Activated T-helper 2 cell treated with anti-CD3 and anti-CD28 coated beads, Interferon-gamma antibody, Interleukin-2, Interleukin-4, amounts not matched to agents 10 μg/mL and 5 μg/mL and 100 μg/mL, durations not matched to agents 14 hours and 24 hours and 36 hours (primary cell): ENCODE measurements around the gene TMEM18. TPM values are rescaled to one million over a fixed set of nuclear protein-coding genes. Genes with fewer than 3 reads are reported as not detected.
"Not testable (repeated sequence)": the region's sequence is repeated elsewhere in the genome, so short reads cannot be mapped to it uniquely, and the experiment has no call there.

ENCODE experiments used
- DNase-seq: peaks from one replicate; pipeline ENCODE4 v3.0.0; 2021; ENCODE audit warnings: low spot score
- H3K27ac Mint-ChIP-seq: one replicate; pipeline ENCODE4 v1.8.0; 2021; ENCODE audit warnings: mixed read lengths
- H3K27me3 Mint-ChIP-seq: one replicate; pipeline ENCODE4 v1.8.0; 2021; ENCODE audit warnings: low read depth, mixed read lengths
- H3K36me3 Mint-ChIP-seq: one replicate; pipeline ENCODE4 v1.8.0; 2021; ENCODE audit warnings: low read depth, mixed read lengths
- H3K4me1 Mint-ChIP-seq: one replicate; pipeline ENCODE4 v1.8.0; 2021; ENCODE audit warnings: low read depth, mixed read lengths
- H3K4me3 Mint-ChIP-seq: one replicate; pipeline ENCODE4 v1.8.0; 2021; ENCODE audit warnings: low read depth, mild to moderate bottlenecking, moderate library complexity, mixed read lengths
- H3K9me3 Mint-ChIP-seq: one replicate; pipeline ENCODE4 v1.8.0; 2021; ENCODE audit warnings: mixed read lengths
- intact Hi-C: fragments of 100-400 bp; cut with micrococcal nuclease; formaldehyde crosslinking; loops from one replicate; pipeline ENCODE4 v1.15.1; 2023
- total RNA-seq: library from RNA; stranded (reverse); gene quantifications from 2 replicates; pipeline ENCODE4 v1.2.3, GENCODE V29; 2022

TMEM18 gene
- total RNA-seq, 1 donor from 2014 or later = 26.3 TPM

GRCh38 chr2:689877-690510 is 12.8 kb upstream of the TMEM18 start:
- intact Hi-C loops = no loop called here
- no peak for DNase-seq
- no peak overlapping the region for H3K27ac Mint-ChIP-seq
- H3K36me3 Mint-ChIP-seq = peaks cover 5% of the 10 kb centered on the region
- peaks cover 6% of the 10 kb centered on the region for H3K4me1 Mint-ChIP-seq
- H3K27me3 Mint-ChIP-seq = peaks cover 14% of the 10 kb centered on the region
- peaks cover 16% of the 10 kb centered on the region for H3K9me3 Mint-ChIP-seq
- no peak overlapping the region for H3K4me3 Mint-ChIP-seq

DNA sequence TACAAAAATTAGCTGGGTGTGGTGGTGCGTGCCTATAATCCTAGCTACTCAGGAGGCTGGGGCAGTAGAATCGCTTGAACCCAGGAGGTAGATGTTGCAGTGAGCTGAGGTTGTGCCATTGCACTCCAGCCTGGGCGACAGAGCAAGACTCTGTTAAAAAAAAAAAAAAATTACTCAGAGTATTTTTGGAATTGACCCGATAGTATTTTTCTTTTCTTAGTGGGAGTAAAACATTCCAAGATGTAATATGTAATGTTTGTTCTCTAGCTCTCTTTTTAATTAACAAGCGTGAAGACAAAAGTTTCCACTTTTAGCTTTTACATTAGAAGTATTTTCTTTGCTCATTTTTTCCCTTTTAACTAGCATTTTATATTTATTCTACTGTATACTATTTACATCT is 12.0 kb upstream of the TMEM18 start:
- no peak overlapping the region for H3K27ac Mint-ChIP-seq
- H3K4me3 Mint-ChIP-seq = no peak overlapping the region
- intact Hi-C loops = no loop called here
- DNase-seq = no peak
- peaks cover 24% of the 10 kb centered on the region for H3K9me3 Mint-ChIP-seq
- H3K27me3 Mint-ChIP-seq = peaks cover 12% of the 10 kb centered on the region
- peaks cover 6% of the 10 kb centered on the region for H3K4me1 Mint-ChIP-seq
- H3K36me3 Mint-ChIP-seq = peaks cover 9% of the 10 kb centered on the region

GRCh38 chr2:688504-689076 is 11.4 kb upstream of the TMEM18 start:
- peaks cover 12% of the 10 kb centered on the region for H3K36me3 Mint-ChIP-seq
- no peak overlapping the region for H3K4me3 Mint-ChIP-seq
- intact Hi-C loops = no loop called here
- no peak overlapping the region for H3K27ac Mint-ChIP-seq
- H3K9me3 Mint-ChIP-seq = peaks cover 29% of the 10 kb centered on the region
- H3K27me3 Mint-ChIP-seq = peaks cover 10% of the 10 kb centered on the region
- DNase-seq = no peak
- H3K4me1 Mint-ChIP-seq = peaks cover 6% of the 10 kb centered on the region

GRCh38 chr2:685421-685820 is 8.2 kb upstream of the TMEM18 start:
- Mint-ChIP-seq H3K27me3 (peaks cover 10% of the 10 kb centered on the region), H3K4me1 (no peaks in the 10 kb centered on the region), H3K9me3 (peaks cover 35% of the 10 kb centered on the region), H3K36me3 (peaks cover 18% of the 10 kb centered on the region), H3K27ac (no peak overlapping the region), H3K4me3 (no peak overlapping the region)
- intact Hi-C loops = no loop called here
- DNase-seq = no peak

- H3K27me3 Mint-ChIP-seq, intact Hi-C loops, H3K27ac Mint-ChIP-seq, H3K4me3 Mint-ChIP-seq, H3K4me1 Mint-ChIP-seq, DNase-seq: not testable (repeated sequence)
- H3K9me3 Mint-ChIP-seq = peaks cover 35% of the 10 kb centered on the region
- peaks cover 18% of the 10 kb centered on the region for H3K36me3 Mint-ChIP-seq
Measured at GRCh38 chr2:684913-685312, 7.7 kb upstream of the TMEM18 start.

- peaks cover 35% of the 10 kb centered on the region for H3K9me3 Mint-ChIP-seq
- H3K27ac Mint-ChIP-seq = no peak overlapping the region
- H3K27me3 Mint-ChIP-seq = no peaks in the 10 kb centered on the region
- intact Hi-C loops = no loop called here
- DNase-seq = no peak
- H3K36me3 Mint-ChIP-seq = peaks cover 18% of the 10 kb centered on the region
- peaks cover 10% of the 10 kb centered on the region for H3K4me1 Mint-ChIP-seq
- no peak overlapping the region for H3K4me3 Mint-ChIP-seq
Measured at GRCh38 chr2:682226-682625, 5.0 kb upstream of the TMEM18 start.

GRCh38 chr2:681312-681711 is 4.1 kb upstream of the TMEM18 start:
- Mint-ChIP-seq H3K27ac (no peak overlapping the region), H3K9me3 (peaks cover 28% of the 10 kb centered on the region), H3K4me1 (peaks cover 11% of the 10 kb centered on the region), H3K36me3 (peaks cover 18% of the 10 kb centered on the region), H3K27me3 (no peaks in the 10 kb centered on the region), H3K4me3 (no peak overlapping the region)
- intact Hi-C loops = no loop called here
- no peak for DNase-seq

GRCh38 chr2:680496-680895 is 3.3 kb upstream of the TMEM18 start:
- intact Hi-C loops = no loop called here
- no peak overlapping the region for H3K4me3 Mint-ChIP-seq
- DNase-seq = no peak
- peaks cover 24% of the 10 kb centered on the region for H3K9me3 Mint-ChIP-seq
- no peaks in the 10 kb centered on the region for H3K27me3 Mint-ChIP-seq
- H3K27ac Mint-ChIP-seq = no peak overlapping the region
- peaks cover 20% of the 10 kb centered on the region for H3K36me3 Mint-ChIP-seq
- peaks cover 18% of the 10 kb centered on the region for H3K4me1 Mint-ChIP-seq

DNA sequence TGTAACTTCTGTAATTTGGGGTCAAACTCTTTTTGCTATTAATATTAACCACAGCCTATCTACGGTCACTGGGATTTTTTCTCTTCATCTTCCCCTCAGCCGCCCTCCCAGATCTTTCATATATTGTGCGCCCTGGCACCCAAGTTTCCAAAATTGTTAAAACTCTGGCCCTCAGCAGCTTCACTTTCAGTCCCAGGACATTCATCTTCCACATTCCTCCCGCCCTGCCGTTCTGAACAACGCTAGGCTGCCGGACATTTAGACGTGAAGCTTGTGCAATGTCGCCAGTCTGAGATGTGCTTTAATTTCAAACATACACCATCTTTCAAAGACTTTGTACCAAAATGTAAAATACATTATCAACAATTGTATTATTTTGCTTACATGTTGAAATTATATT is 1.8 kb upstream of the TMEM18 start:
- peaks cover 9% of the 10 kb centered on the region for H3K9me3 Mint-ChIP-seq
- peak overlapping the region; percentile 39 for H3K27ac Mint-ChIP-seq
- DNase-seq = no peak
- H3K36me3 Mint-ChIP-seq = peaks cover 22% of the 10 kb centered on the region
- H3K4me1 Mint-ChIP-seq = peaks cover 32% of the 10 kb centered on the region
- H3K4me3 Mint-ChIP-seq = peak overlapping the region; percentile 96
- intact Hi-C loops = no loop called here
- no peaks in the 10 kb centered on the region for H3K27me3 Mint-ChIP-seq

DNA sequence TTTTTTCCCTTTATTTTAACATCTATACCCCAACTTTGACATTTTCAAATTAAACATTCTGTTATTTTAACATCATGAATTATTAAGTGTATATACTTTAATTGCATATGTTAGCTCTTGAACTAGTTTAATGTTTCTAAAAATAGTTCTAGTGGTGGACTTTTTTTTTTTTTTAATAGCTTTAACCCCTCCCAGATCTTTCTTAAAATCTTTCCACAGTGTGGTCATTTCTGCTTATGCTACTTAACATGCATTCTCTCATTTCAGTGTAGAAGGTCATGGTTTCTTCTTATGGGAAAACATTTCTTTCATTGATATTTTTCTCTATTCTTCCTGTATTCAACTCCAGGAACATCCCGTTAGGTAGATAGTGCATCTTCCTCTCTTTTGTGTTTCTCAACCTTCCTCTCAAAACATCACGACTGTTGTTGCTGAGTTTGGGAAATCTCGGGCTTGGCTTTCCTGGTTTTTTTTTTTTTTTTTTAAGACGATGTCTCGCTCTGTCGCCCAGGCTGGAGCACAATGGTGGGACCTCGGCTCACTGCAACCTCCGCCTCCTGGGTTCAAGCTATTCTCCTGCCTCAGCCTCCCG is 849 bp upstream of the TMEM18 start:
- H3K4me3 Mint-ChIP-seq = peak overlapping the region; percentile 96
- peaks cover 5% of the 10 kb centered on the region for H3K9me3 Mint-ChIP-seq
- no peak for DNase-seq
- peaks cover 34% of the 10 kb centered on the region for H3K4me1 Mint-ChIP-seq
- H3K36me3 Mint-ChIP-seq = peaks cover 25% of the 10 kb centered on the region
- intact Hi-C loops = loop anchor here (2.0 kb wide), 1 partner anchor 413 kb away; the partner anchor contains the start of genes ACP1 and SH3YL1
- H3K27me3 Mint-ChIP-seq = no peaks in the 10 kb centered on the region
- peak overlapping the region; percentile 99 for H3K27ac Mint-ChIP-seq

- H3K4me3 Mint-ChIP-seq = peak overlapping the region; percentile 88
- peaks cover 34% of the 10 kb centered on the region for H3K4me1 Mint-ChIP-seq
- H3K36me3 Mint-ChIP-seq = peaks cover 26% of the 10 kb centered on the region
- no peaks in the 10 kb centered on the region for H3K27me3 Mint-ChIP-seq
- no peaks in the 10 kb centered on the region for H3K9me3 Mint-ChIP-seq
- peak; percentile 95 for DNase-seq
- intact Hi-C loops = loop anchor here (2.0 kb wide), 1 partner anchor 412 kb away; the partner anchor contains the start of genes ACP1 and SH3YL1
- H3K27ac Mint-ChIP-seq = peak overlapping the region; percentile 91
Measured at GRCh38 chr2:676647-677055, 555 bp downstream of the TMEM18 start.

GRCh38 chr2:675982-676646 is 1.1 kb downstream of the TMEM18 start:
- Mint-ChIP-seq H3K36me3 (peaks cover 26% of the 10 kb centered on the region), H3K4me1 (peaks cover 34% of the 10 kb centered on the region), H3K9me3 (no peaks in the 10 kb centered on the region), H3K27ac (peak overlapping the region; percentile 91), H3K4me3 (peak overlapping the region; percentile 88), H3K27me3 (no peaks in the 10 kb centered on the region)
- peak; percentile 28 for DNase-seq
- intact Hi-C loops = loop anchor here (2.0 kb wide), 1 partner anchor 411 kb away; the partner anchor contains the start of genes ACP1 and SH3YL1

GRCh38 chr2:675460-675859 is 1.7 kb downstream of the TMEM18 start:
- intact Hi-C loops = no loop called here
- H3K4me3 Mint-ChIP-seq = peak overlapping the region; percentile 88
- H3K27ac Mint-ChIP-seq = peak overlapping the region; percentile 91
- H3K27me3 Mint-ChIP-seq = no peaks in the 10 kb centered on the region
- H3K4me1 Mint-ChIP-seq = peaks cover 34% of the 10 kb centered on the region
- H3K36me3 Mint-ChIP-seq = peaks cover 32% of the 10 kb centered on the region
- no peak for DNase-seq
- H3K9me3 Mint-ChIP-seq = no peaks in the 10 kb centered on the region
